CD4-positive, CD25-positive, alpha-beta regulatory T cell (primary cell): ENCODE results near the gene PEF1. TPM values are rescaled to one million over a fixed set of nuclear protein-coding genes. Genes with fewer than 3 reads are reported as not detected.

ENCODE experiments used
- ATAC-seq, 2 donors: fragments of 150-1000 bp; cut with Tn5 transposase; one replicate each; pipeline ENCODE4 v1.10.0; 2021; ENCODE audit warnings: low read depth in 2 of 2, moderate number of reproducible peaks in 2 of 2, moderate library complexity in 1 of 2
- DNase-seq, 3 donors: peaks; one replicate each; pipeline versions ENCODE4 v3.0.0 to v3.0.0-alpha.2; 2012 to 2022; ENCODE audit warnings: mixed read lengths in 1 of 3
- H3K27ac ChIP-seq: one replicate; pipeline ENCODE4 v1.7.0; 2013; ENCODE audit warnings: mild to moderate bottlenecking, low read length; ENCODE audit not compliant: insufficient read depth, poor library complexity, severe bottlenecking
- H3K27me3 ChIP-seq: one replicate; pipeline ENCODE4 v1.7.0; 2013; ENCODE audit warnings: low read length; ENCODE audit not compliant: control insufficient read depth, insufficient read depth
- H3K36me3 ChIP-seq: one replicate; pipeline ENCODE4 v1.7.0; 2013; ENCODE audit warnings: mild to moderate bottlenecking, low read length, moderate library complexity; ENCODE audit not compliant: control insufficient read depth, insufficient read depth
- H3K4me1 ChIP-seq: 2 replicates; pipeline ENCODE4 v1.7.0; 2013; ENCODE audit warnings: mild to moderate bottlenecking, low read length; ENCODE audit not compliant: insufficient read depth, control insufficient read depth, poor library complexity, severe bottlenecking
- H3K4me3 ChIP-seq: one replicate; pipeline ENCODE4 v1.7.0; 2013; ENCODE audit warnings: low read depth, mild to moderate bottlenecking, low read length, moderate library complexity
- H3K9me3 ChIP-seq, 2 experiments: 1 replicate in 1 of 2; 2 replicates in 1 of 2; pipeline ENCODE4 v1.7.0; 2013; ENCODE audit warnings: low read length in 2 of 2, mild to moderate bottlenecking in 1 of 2, moderate library complexity in 1 of 2; ENCODE audit not compliant: control insufficient read depth in 2 of 2
- H3K27ac Mint-ChIP-seq, 3 donors: one replicate each; pipeline ENCODE4 v1.8.0; 2020 to 2022; ENCODE audit warnings: mild to moderate bottlenecking in 3 of 3, mixed read lengths in 3 of 3, moderate library complexity in 2 of 3
- H3K27me3 Mint-ChIP-seq: one replicate; pipeline ENCODE4 v1.8.0; 2022; ENCODE audit warnings: mild to moderate bottlenecking, mixed read lengths
- H3K36me3 Mint-ChIP-seq: one replicate; pipeline ENCODE4 v1.8.0; 2020; ENCODE audit warnings: mixed read lengths
- H3K4me1 Mint-ChIP-seq, 4 donors: one replicate each; pipeline ENCODE4 v1.8.0; 2020 to 2022; ENCODE audit warnings: mixed read lengths in 4 of 4, mild to moderate bottlenecking in 1 of 4
- H3K4me3 Mint-ChIP-seq, 4 donors: one replicate each; pipeline ENCODE4 v1.8.0; 2020 to 2022; ENCODE audit warnings: mild to moderate bottlenecking in 4 of 4, mixed read lengths in 4 of 4, moderate library complexity in 3 of 4
- H3K9me3 Mint-ChIP-seq, 7 donors: one replicate each; pipeline ENCODE4 v1.8.0; 2020 to 2022; ENCODE audit warnings: mixed read lengths in 7 of 7, mild to moderate bottlenecking in 3 of 7, moderate library complexity in 2 of 7
- polyA plus RNA-seq, 4 donors: library from polyadenylated mRNA; unstranded; fragments of 300-500 nt; fragmentation: Illumina TruSeq; gene quantifications; one replicate each; pipeline ENCODE4 v1.2.3, GENCODE V29; 2021
- total RNA-seq: library from RNA; stranded (reverse); gene quantifications from one replicate; pipeline ENCODE4 v1.2.3, GENCODE V29; 2022

PEF1 gene
- total and polyA plus RNA-seq, 5 donors from 2014 or later: 58.8 to 108 (median 97.8) TPM

DNA sequence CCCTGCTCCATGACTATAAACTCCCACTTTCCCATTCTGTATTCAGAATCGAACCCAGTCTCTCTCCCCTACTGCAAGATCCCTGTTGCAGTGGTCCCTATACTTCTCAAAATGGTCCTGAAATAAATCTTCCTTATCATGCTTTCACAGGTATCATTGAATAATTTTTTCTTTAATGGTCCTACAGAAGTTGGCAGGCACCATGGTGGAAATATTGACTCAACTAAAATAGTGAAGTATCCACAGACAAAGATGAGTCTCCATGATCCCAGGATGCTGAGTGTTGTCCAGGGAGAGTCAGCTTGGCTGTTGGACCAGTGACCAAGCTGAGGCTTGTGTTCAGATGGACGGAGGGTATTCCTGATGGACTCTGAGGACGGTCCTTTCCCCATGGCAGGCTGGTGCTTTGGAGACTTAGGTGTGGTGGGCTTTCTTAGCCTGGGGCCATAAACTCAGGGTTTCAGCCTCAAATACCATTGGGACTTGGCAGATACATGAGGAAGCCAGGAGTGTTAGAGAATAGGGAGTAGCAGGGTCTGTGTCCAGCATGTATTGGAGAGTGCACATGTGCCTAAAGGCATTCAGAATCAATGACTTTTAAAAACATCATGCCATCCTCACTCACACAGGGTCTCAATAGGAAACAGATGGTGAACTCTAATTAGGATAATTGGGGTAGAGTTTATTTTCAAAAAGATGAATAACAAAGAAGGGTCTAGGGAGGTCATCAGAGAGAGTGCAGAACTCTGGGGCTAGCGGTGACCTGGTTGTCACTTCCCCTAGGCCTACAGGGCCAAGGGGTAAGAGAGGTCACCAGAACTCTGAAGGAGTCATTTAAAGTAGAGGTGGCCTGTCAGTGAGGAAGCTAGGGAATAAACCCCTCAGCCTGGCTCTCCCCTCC lies 48.6 kb downstream of the PEF1 start:
- H3K4me3 ChIP-seq: no peak overlapping the region

DNA sequence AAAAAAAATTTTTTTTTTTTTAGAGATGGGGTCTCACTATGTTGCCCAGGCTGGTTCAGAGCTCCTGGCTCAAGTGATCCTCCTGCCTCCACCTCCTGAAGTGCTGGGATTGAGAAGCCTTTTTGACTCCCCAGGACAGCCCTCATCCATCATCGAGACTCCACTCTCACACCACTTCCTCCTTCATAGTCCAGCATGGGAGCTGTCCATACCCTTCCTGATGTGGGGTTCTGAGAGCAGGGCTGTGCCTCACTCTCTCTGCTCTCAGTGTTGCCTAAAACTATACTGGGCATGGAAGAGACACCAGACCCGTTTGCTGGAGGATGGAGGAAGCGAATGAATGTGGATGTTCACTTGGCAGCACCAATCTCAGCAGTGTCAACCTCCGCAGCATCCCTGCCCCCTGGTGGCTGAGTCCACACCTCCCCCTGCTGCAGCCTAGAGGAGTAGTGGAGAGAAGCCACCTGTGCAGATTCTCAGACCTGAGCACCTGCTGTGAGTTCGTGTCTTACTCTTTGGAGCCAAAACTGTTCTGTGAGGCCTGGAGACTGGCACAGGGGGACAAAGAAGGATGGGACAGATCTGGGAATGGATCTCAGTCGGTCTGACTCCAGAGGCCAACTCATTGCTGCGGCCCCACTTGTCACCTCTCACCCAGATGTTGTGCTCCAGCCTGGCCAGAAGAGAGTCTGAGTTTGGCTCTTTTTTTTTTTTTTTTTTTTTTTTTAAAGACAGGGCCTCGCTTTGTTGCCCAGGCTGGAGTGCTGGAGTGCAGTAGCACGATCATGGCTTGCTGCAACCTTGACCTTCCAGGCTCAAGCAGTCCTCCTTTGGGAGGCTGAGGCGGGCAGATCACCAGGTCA lies 50.7 kb downstream of the PEF1 start:
- peak; percentile 55 to 67 for ATAC-seq
- H3K36me3 Mint-ChIP-seq: no peaks in the 10 kb centered on the region
- peak; percentile 21 to 66 (median 55) for DNase-seq
- peaks cover 23% of the 10 kb centered on the region for H3K27me3 Mint-ChIP-seq
- H3K4me3 ChIP-seq: no peak overlapping the region
- H3K9me3 ChIP-seq: no peaks in the 10 kb centered on the region
- no peak overlapping the region for H3K27ac ChIP-seq
- no peak overlapping the region for H3K27ac Mint-ChIP-seq
- H3K9me3 Mint-ChIP-seq: no peaks in the 10 kb centered on the region
- H3K4me1 ChIP-seq: peaks cover under 1% of the 10 kb centered on the region
- H3K4me3 Mint-ChIP-seq: no peak overlapping the region
- H3K36me3 ChIP-seq: no peaks in the 10 kb centered on the region
- peaks cover 0 to 4% (median under 1%) of the 10 kb centered on the region in 4 donors for H3K4me1 Mint-ChIP-seq
- H3K27me3 ChIP-seq: peaks cover 5% of the 10 kb centered on the region

More for the DNA sequence above, 48.6 kb downstream of the PEF1 start:
- Histone ChIP-seq H3K36me3 (no peaks in the 10 kb centered on the region), H3K27me3 (peaks cover 5% of the 10 kb centered on the region), H3K27ac (no peak overlapping the region), H3K4me1 (no peaks in the 10 kb centered on the region), H3K9me3 (no peaks in the 10 kb centered on the region)
- DNase-seq: no peak
- no peak for ATAC-seq
- H3K27me3 Mint-ChIP-seq: peaks cover 24% of the 10 kb centered on the region
- H3K9me3 Mint-ChIP-seq: no peaks in the 10 kb centered on the region
- no peak overlapping the region for H3K4me3 Mint-ChIP-seq
- H3K4me1 Mint-ChIP-seq: peaks cover 0 to 4% (median 0%) of the 10 kb centered on the region in 4 donors
- H3K27ac Mint-ChIP-seq: peak overlapping the region in 2 of 3 donors; percentile 15 to 43
- H3K36me3 Mint-ChIP-seq: no peaks in the 10 kb centered on the region

DNA sequence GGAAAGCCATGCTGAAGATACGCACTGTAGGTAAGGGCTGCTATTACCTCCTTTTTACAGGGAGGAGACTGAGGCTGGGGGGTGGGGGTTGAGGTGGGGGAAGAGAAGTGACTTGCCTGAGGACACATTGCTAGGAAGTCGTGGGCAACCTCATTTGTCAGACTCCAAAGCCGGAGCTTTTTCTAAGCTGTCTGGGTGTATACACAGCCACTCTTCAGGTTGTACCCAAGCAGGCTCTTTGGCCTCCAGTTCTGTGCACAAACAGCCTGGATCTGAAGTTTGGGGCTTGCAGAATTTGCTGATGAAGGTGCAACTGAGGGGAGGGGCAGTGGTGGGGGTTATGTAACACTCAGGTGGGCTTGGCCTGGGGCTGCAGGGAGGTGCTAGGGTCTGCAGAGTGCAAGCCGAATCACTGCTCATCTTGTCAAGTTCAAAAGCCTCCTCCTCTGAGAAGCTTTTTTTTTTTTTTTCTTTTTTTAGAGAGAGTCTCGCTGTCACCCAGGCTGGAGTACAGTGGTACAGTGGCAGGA lies 51.5 kb downstream of the PEF1 start:
- no peak overlapping the region for H3K27ac Mint-ChIP-seq
- ATAC-seq (no peak), DNase-seq (no peak)
- peaks cover 4% of the 10 kb centered on the region for H3K4me1 ChIP-seq
- no peak overlapping the region for H3K4me3 ChIP-seq
- no peak overlapping the region for H3K4me3 Mint-ChIP-seq
- H3K36me3 Mint-ChIP-seq: no peaks in the 10 kb centered on the region
- H3K9me3 Mint-ChIP-seq: no peaks in the 10 kb centered on the region
- no peak overlapping the region for H3K27ac ChIP-seq
- peaks cover 5% of the 10 kb centered on the region for H3K27me3 ChIP-seq
- no peaks in the 10 kb centered on the region for H3K36me3 ChIP-seq
- H3K4me1 Mint-ChIP-seq: peaks cover 0 to 4% (median under 1%) of the 10 kb centered on the region in 4 donors
- no peaks in the 10 kb centered on the region for H3K9me3 ChIP-seq
- peaks cover 17% of the 10 kb centered on the region for H3K27me3 Mint-ChIP-seq

DNA sequence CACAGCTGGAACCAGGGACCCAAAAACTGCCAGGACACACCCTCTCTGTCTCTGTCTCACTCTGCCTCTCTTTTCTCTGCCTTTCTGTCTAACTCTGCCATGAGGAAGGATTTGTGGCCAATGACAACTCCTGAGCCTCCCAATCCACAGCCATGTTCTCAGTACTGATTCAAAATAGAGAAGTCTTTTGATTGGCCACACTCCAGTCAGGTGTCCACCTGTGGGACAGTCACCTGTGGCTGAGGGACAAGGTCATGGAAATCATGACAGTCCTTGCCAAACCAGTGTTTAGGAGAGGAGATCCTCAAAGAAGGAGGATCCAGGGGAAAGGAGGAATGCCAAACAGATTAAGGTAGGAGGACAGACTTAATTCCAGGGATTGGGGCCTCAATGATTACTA lies 52.5 kb downstream of the PEF1 start:
- Mint-ChIP-seq H3K27me3 (peaks cover 11% of the 10 kb centered on the region), H3K27ac (no peak overlapping the region), H3K36me3 (no peaks in the 10 kb centered on the region), H3K9me3 (no peaks in the 10 kb centered on the region), H3K4me1 (peaks cover 0 to 4% (median under 1%) of the 10 kb centered on the region in 4 donors), H3K4me3 (no peak overlapping the region)
- Histone ChIP-seq H3K27ac (no peak overlapping the region), H3K27me3 (peaks cover 5% of the 10 kb centered on the region), H3K9me3 (no peaks in the 10 kb centered on the region), H3K4me1 (peaks cover 7% of the 10 kb centered on the region), H3K4me3 (no peak overlapping the region), H3K36me3 (no peaks in the 10 kb centered on the region)
- ATAC-seq: no peak
- DNase-seq: no peak

DNA sequence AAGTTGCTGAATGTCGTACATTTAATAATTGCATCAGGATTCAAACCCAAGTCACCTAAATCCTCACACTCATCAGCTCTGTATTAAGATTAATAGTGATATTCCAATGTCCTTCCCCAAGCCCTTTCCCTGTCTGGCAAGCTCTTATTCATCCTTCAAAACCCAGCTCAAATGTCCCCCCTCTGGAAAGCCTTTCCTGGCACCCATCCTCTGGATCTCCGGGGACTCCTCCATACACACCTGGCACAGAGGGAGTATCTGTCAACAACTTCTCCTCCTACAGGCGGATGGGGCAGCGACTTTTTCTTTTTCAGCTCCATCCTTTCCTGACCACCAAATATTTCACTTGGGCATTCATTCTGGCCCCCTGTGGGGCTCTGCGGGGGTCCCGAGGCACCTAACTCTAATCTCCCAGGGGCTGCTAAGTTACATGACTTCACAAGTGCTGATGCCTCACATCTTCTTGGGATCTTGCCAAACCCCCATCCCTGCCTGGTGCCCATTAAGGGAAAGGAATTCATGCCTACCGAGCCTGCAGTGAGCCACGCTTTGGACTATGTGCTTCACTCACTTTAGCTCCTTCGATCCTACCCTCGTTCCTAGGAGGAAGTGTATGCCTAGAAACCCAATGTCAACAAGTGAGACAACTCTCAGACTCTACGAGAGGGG lies 53.1 kb downstream of the PEF1 start:
- no peaks in the 10 kb centered on the region for H3K36me3 ChIP-seq
- Mint-ChIP-seq H3K4me3 (no peak overlapping the region), H3K27ac (no peak overlapping the region), H3K36me3 (no peaks in the 10 kb centered on the region), H3K9me3 (no peaks in the 10 kb centered on the region), H3K4me1 (peaks cover 0 to 4% (median under 1%) of the 10 kb centered on the region in 4 donors), H3K27me3 (peaks cover 11% of the 10 kb centered on the region)
- H3K27me3 ChIP-seq: peaks cover 5% of the 10 kb centered on the region
- H3K27ac ChIP-seq: no peak overlapping the region
- no peaks in the 10 kb centered on the region for H3K9me3 ChIP-seq
- ATAC-seq: no peak
- H3K4me1 ChIP-seq: peaks cover 7% of the 10 kb centered on the region
- H3K4me3 ChIP-seq: no peak overlapping the region
- DNase-seq: no peak

DNA sequence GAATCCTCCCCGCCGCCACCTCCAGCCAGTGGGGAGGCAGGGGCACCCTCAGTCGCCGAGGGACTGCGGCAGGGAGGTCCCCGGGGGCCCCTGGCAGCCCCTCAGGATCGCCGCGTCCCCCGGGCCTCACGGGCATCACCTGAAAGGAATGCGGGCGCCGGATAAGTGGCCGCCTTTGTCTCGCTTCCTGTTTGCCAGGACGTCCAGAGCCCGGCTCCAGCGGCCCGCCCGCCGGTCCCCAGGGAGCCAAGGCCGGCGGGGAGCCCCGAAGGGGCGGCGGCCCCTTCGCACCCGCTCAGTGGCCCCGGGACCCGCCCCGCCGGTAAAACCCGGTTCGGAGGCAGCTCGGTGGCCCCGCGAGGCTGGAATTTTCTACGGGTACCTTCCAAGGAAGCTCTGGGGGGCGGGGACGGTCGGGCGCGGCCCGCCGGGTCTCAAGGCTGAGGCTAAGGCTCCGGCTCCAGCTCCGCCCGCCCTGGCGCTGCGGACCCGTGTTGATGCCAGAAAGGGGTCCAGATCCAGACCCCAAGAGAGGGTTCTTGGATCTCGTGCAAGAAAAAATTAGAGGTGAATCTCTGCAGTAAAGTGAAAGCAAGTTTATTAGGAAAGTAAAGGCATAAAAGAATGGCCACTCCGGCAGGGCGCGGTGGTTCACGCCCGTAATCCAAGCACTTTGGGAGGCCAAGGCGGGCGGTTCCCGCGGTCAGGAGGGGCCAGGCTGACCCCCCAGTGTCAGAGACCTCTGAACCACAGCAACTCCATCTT lies 55.7 kb downstream of the PEF1 start:
- H3K36me3 ChIP-seq: no peaks in the 10 kb centered on the region
- Mint-ChIP-seq H3K36me3 (no peaks in the 10 kb centered on the region), H3K4me1 (peaks cover 0 to 4% (median under 1%) of the 10 kb centered on the region in 4 donors), H3K27ac (no peak overlapping the region), H3K9me3 (no peaks in the 10 kb centered on the region), H3K4me3 (no peak overlapping the region), H3K27me3 (peaks cover 11% of the 10 kb centered on the region)
- peaks cover 7% of the 10 kb centered on the region for H3K4me1 ChIP-seq
- no peak overlapping the region for H3K27ac ChIP-seq
- no peaks in the 10 kb centered on the region for H3K9me3 ChIP-seq
- peaks cover 5% of the 10 kb centered on the region for H3K27me3 ChIP-seq
- no peak for DNase-seq
- ATAC-seq: no peak
- H3K4me3 ChIP-seq: no peak overlapping the region
